Fibroblast of skin of right quadriceps (primary cell): Measurements from ENCODE around the gene AFF3.
"Not testable (repeated sequence)": the region's sequence is repeated elsewhere in the genome, so short reads cannot be mapped to it uniquely, and the experiment has no call there.

Experiments
- DNase-seq: peaks from one replicate; pipeline ENCODE4 v3.0.0-alpha.2; 2013

Gene AFF3

GRCh38 chr2:99776206-99776905, 366.0 kb downstream of the AFF3 start:
- no peak for DNase-seq

DNA sequence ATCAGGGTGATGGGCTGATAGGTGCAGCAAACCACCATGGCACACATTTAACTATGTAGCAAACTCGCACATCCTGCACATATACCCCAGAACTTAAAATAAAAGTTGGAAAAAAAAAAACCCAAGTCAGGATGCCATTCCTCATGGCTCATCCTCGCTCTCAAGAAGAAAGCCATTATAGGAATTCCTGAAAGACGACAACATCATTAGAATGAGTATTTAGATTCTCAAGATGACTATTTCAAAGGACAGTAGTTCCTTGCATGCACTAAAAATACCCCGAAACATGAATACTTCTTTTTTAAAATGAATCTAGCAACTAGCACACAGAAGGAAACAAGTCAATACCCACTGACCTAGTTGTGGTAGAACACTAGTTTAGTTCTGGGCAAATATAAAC, 366.8 kb downstream of the AFF3 start:
- peak; percentile 83 for DNase-seq

DNA sequence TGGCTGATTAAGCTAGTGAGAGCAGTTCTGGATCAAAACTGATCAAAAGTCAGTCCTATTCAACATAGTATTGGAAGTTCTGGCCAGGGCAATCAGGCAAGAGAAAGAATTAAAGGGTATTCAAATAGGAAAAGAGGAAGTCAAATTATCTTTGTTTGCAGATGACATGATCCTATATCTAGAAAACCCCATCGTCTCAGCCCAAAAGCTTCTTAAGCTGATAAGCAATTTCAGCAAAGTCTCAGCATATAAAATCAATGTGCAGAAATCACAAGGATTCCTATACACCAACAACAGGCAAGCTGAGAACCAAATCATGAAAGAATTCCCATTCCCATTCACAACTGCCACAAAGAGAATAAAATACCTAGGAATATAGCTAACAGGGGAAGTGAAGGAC, 368.7 kb downstream of the AFF3 start:
- DNase-seq: not testable (repeated sequence)

DNA sequence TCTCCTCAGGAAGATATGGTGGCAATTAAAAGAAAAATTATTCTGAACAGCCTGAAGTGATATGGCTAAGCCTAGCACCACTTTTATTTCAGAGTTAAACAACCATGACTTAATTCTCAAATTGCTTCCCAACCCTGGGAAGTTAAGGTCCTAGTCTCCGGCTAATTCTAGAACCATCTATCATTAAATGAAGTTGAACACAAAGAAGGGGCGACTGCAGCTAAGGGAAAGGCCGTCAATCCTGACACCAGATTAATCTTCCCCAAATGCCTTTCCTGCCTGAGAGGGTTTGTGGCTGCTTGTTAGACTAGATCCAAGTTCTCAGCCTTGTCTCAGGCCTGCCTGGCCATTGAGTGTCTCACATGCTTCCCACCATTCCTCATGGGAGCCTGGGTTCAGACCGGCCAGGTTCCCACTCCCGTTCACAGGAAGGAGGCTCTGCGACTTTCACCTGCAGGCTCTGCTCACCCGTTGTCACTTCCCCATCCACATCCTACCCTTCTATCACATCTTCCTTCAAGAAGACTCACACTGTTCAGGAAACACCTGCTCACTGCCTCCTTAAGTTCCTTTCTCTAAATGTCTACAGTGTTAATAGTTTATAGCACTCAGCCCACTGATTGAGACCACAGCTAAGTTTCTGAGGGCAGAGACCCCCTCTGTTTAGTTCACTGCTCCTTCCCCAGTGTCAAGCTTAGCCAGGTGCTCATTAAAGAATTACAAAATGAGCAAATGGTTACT, 369.6 kb downstream of the AFF3 start:
- no peak for DNase-seq

DNA sequence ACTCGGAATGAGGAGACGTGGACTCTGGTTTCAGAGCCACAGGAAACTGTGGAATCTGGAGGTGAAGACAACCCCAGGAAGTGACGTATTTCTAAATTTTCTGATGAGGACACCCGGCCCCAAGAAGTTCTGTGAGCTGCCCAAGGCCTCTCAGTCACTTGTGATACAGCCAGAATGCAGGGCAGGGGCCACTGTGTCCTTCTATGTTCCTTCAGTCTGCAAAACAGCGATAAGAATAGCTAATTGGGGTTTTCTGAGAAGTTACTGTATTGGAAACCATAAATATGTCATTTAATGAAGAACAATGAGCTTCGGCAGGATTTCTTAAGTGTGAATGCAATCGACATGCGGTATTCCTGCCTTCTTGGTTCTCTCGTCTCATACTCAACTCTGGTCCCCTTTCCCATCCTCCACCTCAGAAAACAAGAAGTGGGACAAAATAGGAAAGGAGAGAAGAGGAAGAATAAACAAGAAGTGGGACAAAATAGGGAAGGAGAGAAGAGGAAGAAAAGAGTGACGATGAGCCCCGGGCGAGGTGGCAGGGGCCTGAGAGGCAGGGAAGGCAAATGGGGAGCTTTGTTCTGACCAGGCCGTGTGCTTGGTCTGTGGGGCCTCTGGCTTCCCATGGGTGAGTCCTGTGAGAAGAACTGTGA, 370.6 kb downstream of the AFF3 start:
- DNase-seq: no peak

- no peak for DNase-seq
Measured at GRCh38 chr2:99770876-99771275, 371.5 kb downstream of the AFF3 start.

DNA sequence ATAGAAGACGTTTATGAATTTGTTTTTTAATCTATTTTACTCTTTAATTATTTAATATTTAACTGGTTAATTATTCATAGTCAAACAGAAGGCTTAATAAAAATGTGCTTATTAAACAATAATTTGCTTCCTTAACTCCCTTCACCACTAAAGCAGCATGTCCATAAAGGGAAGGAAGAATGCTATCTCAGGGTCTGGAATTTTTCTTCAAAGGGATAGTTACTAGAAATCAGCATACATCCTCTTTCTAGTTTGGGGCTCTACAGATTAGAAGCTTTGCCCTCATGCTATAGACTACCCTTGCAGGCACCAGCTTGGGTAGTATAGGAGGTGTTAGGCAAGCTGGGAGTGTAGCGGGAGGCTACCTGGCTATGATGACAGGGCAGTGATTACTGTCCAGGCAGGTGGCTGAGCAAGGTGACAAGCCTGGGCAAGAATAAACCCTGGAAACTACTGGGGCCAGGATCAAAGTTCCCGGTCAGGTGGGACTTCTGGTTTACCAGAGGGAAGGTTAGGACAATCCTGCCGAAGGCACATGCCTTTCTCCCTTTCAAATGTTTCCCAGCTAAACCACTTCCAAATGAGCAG, 376.6 kb downstream of the AFF3 start:
- DNase-seq: no peak

DNA sequence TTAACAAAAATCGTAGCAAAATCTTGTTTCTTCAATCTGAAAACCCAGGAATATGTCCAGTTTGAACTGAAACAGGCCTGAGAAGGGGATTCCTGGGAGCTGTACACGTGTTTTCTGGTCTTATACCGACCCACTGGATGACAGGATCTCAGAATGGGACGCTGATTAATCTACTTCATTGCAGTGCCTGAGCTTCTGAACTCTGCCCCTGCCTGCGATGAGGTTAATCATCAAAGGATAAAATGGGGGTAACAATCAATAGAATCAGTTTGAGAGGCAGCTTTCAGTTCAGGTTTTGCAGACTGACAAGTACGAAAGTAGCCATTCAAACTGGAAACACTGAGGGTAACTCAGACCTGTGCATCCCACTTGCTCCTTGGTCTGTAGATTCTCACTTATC, 378.6 kb downstream of the AFF3 start:
- no peak for DNase-seq

- no peak for DNase-seq
Measured at GRCh38 chr2:99762714-99763113, 379.7 kb downstream of the AFF3 start.

DNA sequence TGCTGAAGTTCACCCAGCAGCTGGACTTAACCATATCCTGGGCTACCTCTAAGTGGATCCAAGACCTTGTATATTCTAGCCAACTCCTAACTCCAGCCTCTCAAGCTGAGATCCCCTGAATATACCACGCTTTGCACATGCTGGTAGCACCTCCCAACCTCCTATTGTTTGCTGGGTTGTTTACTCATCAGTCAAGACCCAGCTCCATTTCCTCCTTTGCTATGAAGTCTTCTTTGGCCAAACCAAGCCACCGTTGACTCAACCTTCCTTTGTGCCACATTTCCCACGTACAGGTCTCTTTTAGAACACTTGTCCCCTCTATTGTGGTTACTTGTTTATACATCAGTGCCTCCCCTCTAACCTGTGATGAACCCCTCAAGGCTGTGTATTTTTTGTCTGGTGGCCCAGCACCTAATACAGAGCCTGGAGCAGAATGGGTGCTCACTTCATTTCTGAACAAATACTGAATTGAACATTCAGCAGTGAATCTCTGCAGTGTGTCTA, 384.7 kb downstream of the AFF3 start:
- DNase-seq: no peak

GRCh38 chr2:99756059-99756458, 386.3 kb downstream of the AFF3 start:
- no peak for DNase-seq

DNA sequence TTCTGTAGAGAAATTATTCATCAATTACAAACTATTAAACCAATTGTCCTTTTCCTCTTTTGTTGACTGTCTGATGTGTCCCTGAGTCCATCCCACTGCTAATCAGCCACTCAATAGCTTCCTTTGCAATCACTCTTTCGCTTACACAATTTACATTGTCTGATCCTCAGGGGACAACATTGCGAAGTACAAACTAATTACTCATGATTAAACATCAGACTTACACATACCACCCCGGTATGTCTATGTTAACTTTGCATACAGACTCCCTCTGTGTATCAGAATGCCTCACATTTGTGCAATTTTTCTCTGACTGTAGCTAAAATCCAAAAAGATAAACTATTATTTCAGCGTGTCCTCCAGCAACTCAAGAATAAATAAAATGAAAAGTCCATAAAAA, 388.2 kb downstream of the AFF3 start:
- DNase-seq: peak; percentile 91

GRCh38 chr2:99753505-99753904, 388.9 kb downstream of the AFF3 start:
- no peak for DNase-seq

DNA sequence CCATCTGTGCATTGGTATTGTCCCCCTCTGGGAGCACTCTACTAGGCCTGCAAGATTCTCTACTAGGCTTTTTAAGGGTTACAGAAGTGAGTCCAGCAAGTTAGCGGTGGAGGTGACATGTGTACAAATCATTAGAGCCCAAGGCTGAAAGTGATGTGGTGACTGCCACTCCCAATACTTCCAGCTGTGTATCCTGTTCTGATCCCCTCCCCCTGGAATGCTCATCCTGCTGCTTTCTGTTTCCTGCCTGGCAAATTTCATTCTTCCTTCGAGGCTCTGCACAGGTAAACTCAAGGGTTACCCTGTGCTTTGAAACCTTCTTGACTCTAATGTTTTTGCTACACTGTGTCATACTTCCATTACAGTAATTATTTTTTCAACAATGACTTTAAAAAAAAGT, 394.0 kb downstream of the AFF3 start:
- DNase-seq: no peak

DNA sequence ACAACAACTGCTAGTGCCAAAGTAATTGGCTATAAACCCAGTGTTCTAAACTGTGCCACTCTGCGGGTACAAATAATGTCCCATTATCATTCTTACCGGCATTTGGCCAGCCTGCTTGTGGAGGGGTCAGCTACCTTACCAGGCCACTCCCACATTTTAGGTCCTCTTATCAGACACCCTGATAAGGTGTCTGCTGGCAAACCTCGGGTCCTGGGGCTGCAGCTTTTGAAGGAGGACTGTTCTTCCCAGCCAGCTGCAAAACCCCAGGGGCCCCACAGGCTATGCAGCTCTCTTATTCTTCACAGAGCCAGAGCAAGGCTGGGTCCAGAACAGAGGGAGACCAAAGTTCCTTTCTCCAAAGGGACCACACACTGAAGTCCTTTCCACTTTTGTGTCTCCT, 394.5 kb downstream of the AFF3 start:
- DNase-seq: no peak

- no peak for DNase-seq
Measured at GRCh38 chr2:99743146-99743545, 399.2 kb downstream of the AFF3 start.

DNA sequence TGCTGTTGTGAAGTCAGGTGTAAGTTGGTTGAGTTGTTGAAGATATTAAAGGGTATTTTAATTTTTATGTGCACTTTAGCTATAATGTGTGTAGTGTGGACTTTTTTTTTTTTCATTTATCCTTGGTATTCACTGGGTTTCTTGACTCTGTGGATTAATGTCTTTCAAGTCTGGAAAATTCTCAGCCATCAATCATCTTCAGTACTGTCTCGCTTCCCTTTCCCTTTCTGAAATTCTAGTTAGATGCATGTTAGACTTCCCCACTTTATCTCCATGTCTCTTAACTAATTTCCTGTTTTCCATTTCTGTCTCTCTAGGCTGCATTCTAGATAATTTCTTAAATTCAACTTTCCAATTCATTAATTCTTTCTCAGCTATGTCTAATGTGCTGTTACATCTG, 404.9 kb downstream of the AFF3 start:
- no peak for DNase-seq

- no peak for DNase-seq
Measured at GRCh38 chr2:99735753-99736152, 406.6 kb downstream of the AFF3 start.

DNA sequence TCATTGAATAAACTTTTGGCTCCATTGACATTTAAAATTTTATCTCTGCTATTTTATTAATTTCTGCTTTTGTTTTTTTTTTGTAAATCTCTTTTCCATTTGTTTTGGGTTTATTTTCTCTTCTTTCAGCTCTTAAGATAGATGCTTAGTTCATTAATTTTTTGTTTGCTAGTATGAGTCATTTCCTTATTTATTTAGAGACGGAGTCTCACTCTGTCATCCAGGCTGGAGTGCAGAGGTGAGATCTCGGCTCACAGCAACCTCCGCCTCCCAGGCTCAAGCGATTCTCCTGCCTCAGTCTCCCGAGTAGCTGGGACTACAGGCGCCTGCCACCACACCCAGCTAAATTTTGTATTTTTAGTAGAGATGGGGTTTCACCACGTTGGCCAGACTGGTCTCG, 407.1 kb downstream of the AFF3 start:
- not testable (repeated sequence) for DNase-seq

GRCh38 chr2:99734236-99734635, 408.2 kb downstream of the AFF3 start:
- no peak for DNase-seq

DNA sequence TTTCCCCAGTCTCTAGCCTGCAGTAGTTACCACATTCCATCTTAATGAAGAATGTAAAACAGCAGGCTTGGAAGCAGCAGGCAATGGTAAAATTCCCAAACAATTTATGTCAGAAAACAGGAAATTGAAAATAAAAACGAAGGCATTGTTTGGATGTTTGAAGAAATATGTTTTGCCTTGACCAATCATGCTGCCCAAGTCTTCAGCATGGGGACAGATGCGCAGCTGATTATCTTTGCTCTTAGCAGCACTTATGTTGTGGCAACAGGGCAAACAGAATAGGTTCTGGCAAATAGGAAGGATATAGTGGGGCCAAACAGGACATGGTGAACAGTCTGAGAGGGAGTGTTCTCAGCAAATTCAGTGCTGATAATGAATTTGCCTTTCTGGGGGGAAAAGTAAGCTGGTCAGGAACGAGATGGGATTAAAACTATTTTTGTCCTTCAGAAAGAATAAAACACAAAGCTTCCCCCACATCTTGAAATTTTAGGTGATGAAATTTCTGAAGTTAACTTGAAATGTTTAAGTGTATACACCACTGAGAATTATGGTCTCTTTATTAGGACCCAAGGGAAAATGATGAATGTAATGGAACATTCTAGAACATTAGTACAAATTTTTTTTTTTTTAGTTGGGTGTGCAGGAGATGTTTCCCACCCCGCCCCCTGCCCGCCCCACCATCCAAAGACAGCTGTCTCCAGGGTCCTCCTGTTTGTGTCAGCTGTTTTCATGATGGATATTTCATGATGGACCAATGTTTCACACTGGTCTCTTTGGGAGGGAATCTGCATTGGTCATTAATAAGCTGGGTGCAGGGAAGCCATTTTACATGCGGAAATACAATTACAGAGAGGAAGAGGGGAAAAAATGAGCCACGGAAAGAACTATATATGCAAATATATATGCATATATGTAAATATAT, 413.0 kb downstream of the AFF3 start:
- DNase-seq: peak; percentile 80

DNA sequence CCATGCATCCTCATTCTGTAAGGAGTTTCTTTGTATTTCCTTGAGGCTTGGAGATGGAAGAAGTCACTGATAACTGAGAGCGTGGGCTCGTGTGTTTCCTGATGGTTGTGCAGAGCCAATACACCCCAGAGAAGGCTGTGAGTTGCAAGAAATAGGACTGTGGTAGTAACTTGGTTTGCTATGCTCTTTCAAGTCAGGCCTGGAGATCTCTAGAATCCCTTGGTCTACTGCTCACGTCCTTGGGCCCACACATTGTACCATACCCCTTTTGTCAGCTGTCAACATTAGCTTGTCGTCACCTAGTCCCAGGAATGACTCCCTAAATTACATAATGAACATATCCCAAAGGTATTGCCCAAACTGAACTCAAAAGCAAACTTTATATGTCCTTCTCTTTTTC, 414.2 kb downstream of the AFF3 start:
- no peak for DNase-seq
